Measurements from ENCODE around the gene GNAQ.

The GNAQ gene

GRCh38 chr9:77953590-77953989 is 78.0 kb downstream of the GNAQ start:
- H3K27ac ChIP-seq, result no peak overlapping the region
- TF ChIP-seq, protein P1, sequence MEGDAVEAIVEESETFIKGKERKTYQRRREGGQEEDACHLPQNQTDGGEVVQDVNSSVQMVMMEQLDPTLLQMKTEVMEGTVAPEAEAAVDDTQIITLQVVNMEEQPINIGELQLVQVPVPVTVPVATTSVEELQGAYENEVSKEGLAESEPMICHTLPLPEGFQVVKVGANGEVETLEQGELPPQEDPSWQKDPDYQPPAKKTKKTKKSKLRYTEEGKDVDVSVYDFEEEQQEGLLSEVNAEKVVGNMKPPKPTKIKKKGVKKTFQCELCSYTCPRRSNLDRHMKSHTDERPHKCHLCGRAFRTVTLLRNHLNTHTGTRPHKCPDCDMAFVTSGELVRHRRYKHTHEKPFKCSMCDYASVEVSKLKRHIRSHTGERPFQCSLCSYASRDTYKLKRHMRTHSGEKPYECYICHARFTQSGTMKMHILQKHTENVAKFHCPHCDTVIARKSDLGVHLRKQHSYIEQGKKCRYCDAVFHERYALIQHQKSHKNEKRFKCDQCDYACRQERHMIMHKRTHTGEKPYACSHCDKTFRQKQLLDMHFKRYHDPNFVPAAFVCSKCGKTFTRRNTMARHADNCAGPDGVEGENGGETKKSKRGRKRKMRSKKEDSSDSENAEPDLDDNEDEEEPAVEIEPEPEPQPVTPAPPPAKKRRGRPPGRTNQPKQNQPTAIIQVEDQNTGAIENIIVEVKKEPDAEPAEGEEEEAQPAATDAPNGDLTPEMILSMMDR (IDR thresholded peaks at IDR 0.05), result no peak
- no peak for TF ChIP-seq ZFX (IDR thresholded peaks at IDR 0.05; ENCODE audit: borderline replicate concordance)

DNA sequence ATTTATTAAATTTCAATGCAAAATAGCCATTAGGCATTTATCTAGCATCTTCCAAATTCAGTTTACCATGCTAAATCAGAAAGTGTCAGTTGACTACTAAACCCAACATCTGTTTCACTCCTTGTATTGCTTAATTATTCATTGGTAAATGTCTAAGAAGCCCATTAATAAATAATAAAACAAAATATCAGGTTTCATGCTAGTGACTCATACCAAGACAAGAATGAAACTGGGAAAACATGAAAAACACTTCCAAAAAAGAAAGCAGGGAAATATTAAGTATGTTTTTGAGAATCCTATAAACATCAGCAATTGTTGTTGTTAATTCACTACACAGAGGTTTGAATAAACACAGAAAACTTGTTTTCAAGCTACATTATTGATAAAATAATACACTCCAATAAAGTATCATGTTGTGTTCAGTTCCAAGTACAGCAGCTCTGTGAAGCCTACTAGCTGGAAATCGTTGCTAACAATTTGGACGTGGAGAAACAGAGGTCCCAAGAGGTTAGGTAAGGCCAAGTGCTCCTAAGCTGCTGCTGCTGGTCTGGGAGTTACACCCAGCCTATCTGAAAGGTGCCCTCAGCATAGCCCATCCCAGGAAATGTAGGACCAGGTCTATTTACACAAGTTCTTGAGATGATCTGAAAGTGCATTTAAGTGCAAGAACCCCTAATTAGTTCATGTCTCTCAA is 78.8 kb downstream of the GNAQ start:
- no peak for TF ChIP-seq ZFX (IDR thresholded peaks at IDR 0.05; ENCODE audit: borderline replicate concordance)
- TF ChIP-seq, protein P1 (IDR thresholded peaks at IDR 0.05), result no peak
- no peak overlapping the region for H3K27ac ChIP-seq

- H3K27ac ChIP-seq, result no peak overlapping the region
- TF ChIP-seq, protein P1 (IDR thresholded peaks at IDR 0.05), result no peak
Observed at GRCh38 chr9:77951369-77951768, 80.2 kb downstream of the GNAQ start.

- TF ChIP-seq ZFX (IDR thresholded peaks at IDR 0.05; ENCODE audit: borderline replicate concordance), result no peak
- TF ChIP-seq, protein P1 (IDR thresholded peaks at IDR 0.05), result no peak
- H3K27ac ChIP-seq, result no peak overlapping the region
Observed at GRCh38 chr9:77949751-77950436, 81.7 kb downstream of the GNAQ start.

DNA sequence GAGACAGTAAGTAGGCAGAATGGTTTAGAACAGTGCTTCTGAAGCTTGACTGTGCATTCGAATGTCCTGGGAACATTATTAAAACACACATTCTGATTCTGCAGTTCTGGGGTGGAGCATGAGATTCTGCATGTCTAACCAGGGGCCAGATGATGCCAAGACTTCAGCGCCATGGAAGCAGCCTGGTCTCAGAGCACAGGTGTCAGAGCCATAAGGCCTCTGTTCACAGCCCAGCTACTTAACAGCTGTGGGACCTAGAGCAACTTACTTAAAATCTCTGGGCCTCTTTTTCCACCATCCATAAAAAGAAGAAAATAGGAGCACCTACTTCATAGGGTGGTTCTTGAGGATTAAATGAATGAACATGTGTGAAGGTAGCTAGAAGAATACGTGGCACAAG is 84.0 kb downstream of the GNAQ start:
- TF ChIP-seq, protein P1 (IDR thresholded peaks at IDR 0.05), result no peak
- no peak for TF ChIP-seq ZFX (IDR thresholded peaks at IDR 0.05; ENCODE audit: borderline replicate concordance)
- H3K27ac ChIP-seq, result no peak overlapping the region

GRCh38 chr9:77946969-77947620 is 84.5 kb downstream of the GNAQ start:
- no peak overlapping the region for H3K27ac ChIP-seq
- TF ChIP-seq, protein P1 (IDR thresholded peaks at IDR 0.05), result no peak
- no peak for TF ChIP-seq ZFX (IDR thresholded peaks at IDR 0.05; ENCODE audit: borderline replicate concordance)

- TF ChIP-seq ZFX (IDR thresholded peaks at IDR 0.05; ENCODE audit: borderline replicate concordance), result no peak
- TF ChIP-seq, protein P1 (IDR thresholded peaks at IDR 0.05), result no peak
Observed at GRCh38 chr9:77946296-77946695, 85.3 kb downstream of the GNAQ start.

More at GRCh38 chr9:77946296-77946695, 85.3 kb downstream of the GNAQ start:
- H3K27ac ChIP-seq, result no peak overlapping the region

Data from 22Rv1 (cell line).